GM23248 (cell line): Measurements from ENCODE around the gene PAQR9. TPM values are rescaled to one million over a fixed set of nuclear protein-coding genes. Genes with fewer than 3 reads are reported as not detected.

Experiments used
- DNase-seq: peaks from one replicate; pipeline ENCODE4 v3.0.0-alpha.2; 2015
- H2AFZ ChIP-seq: fragments of 200-600 bp; sonication (generic); 2 replicates; pipeline ENCODE4 v1.6.1; 2016; ENCODE audit warnings: antibody characterized with exemption
- H3F3A ChIP-seq: fragments of 200-600 bp; sonication (generic); 2 replicates; pipeline ENCODE4 v1.6.1; 2016; ENCODE audit warnings: mild to moderate bottlenecking, antibody characterized with exemption, mixed run types; ENCODE audit not compliant: insufficient read depth
- H3K27ac ChIP-seq: fragments of 200-600 bp; sonication (generic); 2 replicates; pipeline ENCODE4 v1.5.1; 2016; ENCODE audit warnings: mild to moderate bottlenecking
- H3K27me3 ChIP-seq: fragments of 200-600 bp; sonication (generic); replicated peaks from 2 replicates; pipeline ENCODE4 v1.6.1; 2016; ENCODE audit warnings: mild to moderate bottlenecking; ENCODE audit not compliant: insufficient read depth
- H3K36me3 ChIP-seq: fragments of 200-600 bp; sonication (generic); 2 replicates; pipeline ENCODE4 v1.6.1; 2016; ENCODE audit warnings: low read depth, mild to moderate bottlenecking
- H3K4me1 ChIP-seq: fragments of 200-600 bp; sonication (generic); 2 replicates; pipeline ENCODE4 v1.6.1; 2016; ENCODE audit warnings: mild to moderate bottlenecking; ENCODE audit not compliant: insufficient read depth
- H3K4me2 ChIP-seq: fragments of 200-600 bp; sonication (generic); one replicate; pipeline ENCODE4 v1.6.1; 2016; ENCODE audit warnings: mild to moderate bottlenecking; ENCODE audit not compliant: unreplicated experiment
- H3K4me3 ChIP-seq: fragments of 200-600 bp; sonication (generic); 2 replicates; pipeline ENCODE4 v1.5.1; 2016; ENCODE audit warnings: mild to moderate bottlenecking
- H3K79me2 ChIP-seq: fragments of 200-600 bp; sonication (generic); 2 replicates; pipeline ENCODE4 v1.6.1; 2016; ENCODE audit warnings: mild to moderate bottlenecking; ENCODE audit not compliant: insufficient read depth
- H3K9ac ChIP-seq: fragments of 200-600 bp; sonication (generic); 2 replicates; pipeline ENCODE4 v1.6.1; 2016; ENCODE audit warnings: mild to moderate bottlenecking
- H3K9me2 ChIP-seq: fragments of 200-600 bp; sonication (generic); 2 replicates; pipeline ENCODE4 v1.6.1; 2016; ENCODE audit warnings: mixed run types, mild to moderate bottlenecking, moderate library complexity; ENCODE audit not compliant: insufficient read depth
- H3K9me3 ChIP-seq: fragments of 200-600 bp; sonication (generic); one replicate; pipeline ENCODE4 v1.6.1; 2017; ENCODE audit warnings: low read depth
- H4K20me1 ChIP-seq: fragments of 200-600 bp; sonication (generic); 2 replicates; pipeline ENCODE4 v1.6.0; 2016; ENCODE audit not compliant: insufficient read depth
- EZH2 ChIP-seq: fragments of 200-600 bp; sonication (generic); IDR thresholded peaks from 2 replicates; pipeline ENCODE4 v1.6.1; 2018; ENCODE audit warnings: antibody characterized with exemption, mild to moderate bottlenecking; ENCODE audit not compliant: insufficient read depth, poor library complexity, severe bottlenecking
- EZH2phosphoT487 ChIP-seq: fragments of 200-600 bp; sonication (generic); IDR thresholded peaks from 2 replicates; pipeline ENCODE4 v1.6.1; 2018; ENCODE audit warnings: antibody characterized with exemption, moderate library complexity, mild to moderate bottlenecking, low read depth; ENCODE audit not compliant: insufficient read depth
- WGBS, 2 experiments: methylation state at CpG; one replicate each; pipeline ENCODE4 v1.1.6; 2015 to 2017; ENCODE audit warnings: low lambda C conversion rate in 2 of 2, low coverage in 1 of 2; ENCODE audit errors: missing lambda C conversion rate in 2 of 2; 5-methylcytosine and 5-hydroxymethylcytosine counted together
- in situ Hi-C: fragments of 300-500 bp; cut with MboI; formaldehyde crosslinking; loops from 2 replicates; pipeline ENCODE4 v1.15.0; 2020
- polyA plus RNA-seq: library from polyadenylated mRNA; unstranded; fragments of >200 nt; fragmentation: Nextera tagmentation; extraction: Ambion mirVana; gene quantifications from 2 replicates; pipeline ENCODE4 v1.2.1, GENCODE V29; 2016
- total RNA-seq: library from RNA; depleted of rRNA; stranded (reverse); fragments of >200 nt; shearing (Covaris generic); gene quantifications from 2 replicates; pipeline ENCODE4 v1.2.3, GENCODE V29; 2014

PAQR9 gene
- total and polyA plus RNA-seq, 2 experiments from 2014 or later: not detected

GRCh38 chr3:142973217-142974009, 9.9 kb upstream of the PAQR9 start:
- 80 to 83% methylated on average over 8 of the region's 8 CpGs for WGBS, 2 experiments
- H3K4me1 ChIP-seq: peaks cover 13% of the 10 kb centered on the region
- TF ChIP-seq EZH2phosphoT487 (no peak), EZH2 (no peak)
- H3K9me2 ChIP-seq: no peaks in the 10 kb centered on the region
- H3K4me3 ChIP-seq: no peak overlapping the region
- no peak overlapping the region for H3K9ac ChIP-seq
- H4K20me1 ChIP-seq: no peaks in the 10 kb centered on the region
- no peak overlapping the region for H3K27ac ChIP-seq
- no peak overlapping the region for H2AFZ ChIP-seq
- in situ Hi-C loops: no loop called here
- no peaks in the 10 kb centered on the region for H3K79me2 ChIP-seq
- H3K4me2 ChIP-seq: no peak overlapping the region
- H3K36me3 ChIP-seq: no peaks in the 10 kb centered on the region
- no peaks in the 10 kb centered on the region for H3K27me3 ChIP-seq
- no peaks in the 10 kb centered on the region for H3K9me3 ChIP-seq
- peaks cover 14% of the 10 kb centered on the region for H3F3A ChIP-seq
- DNase-seq: no peak

GRCh38 chr3:142972092-142972753, 8.7 kb upstream of the PAQR9 start:
- no peak for DNase-seq
- no peaks in the 10 kb centered on the region for H3K9me3 ChIP-seq
- H4K20me1 ChIP-seq: no peaks in the 10 kb centered on the region
- in situ Hi-C loops: no loop called here
- no peaks in the 10 kb centered on the region for H3K36me3 ChIP-seq
- 73 to 81% methylated on average over 7 of the region's 7 CpGs for WGBS, 2 experiments
- peaks cover 11% of the 10 kb centered on the region for H3F3A ChIP-seq
- peaks cover 10% of the 10 kb centered on the region for H3K4me1 ChIP-seq
- no peak for TF ChIP-seq EZH2
- no peak for TF ChIP-seq EZH2phosphoT487
- no peak overlapping the region for H2AFZ ChIP-seq
- H3K9me2 ChIP-seq: no peaks in the 10 kb centered on the region
- no peak overlapping the region for H3K4me2 ChIP-seq
- H3K79me2 ChIP-seq: no peaks in the 10 kb centered on the region
- H3K9ac ChIP-seq: no peak overlapping the region
- H3K27me3 ChIP-seq: no peaks in the 10 kb centered on the region
- no peak overlapping the region for H3K27ac ChIP-seq
- no peak overlapping the region for H3K4me3 ChIP-seq

- 76 to 92% methylated on average over 3 of the region's 3 CpGs for whole genome bisulfite sequencing, 2 experiments
- Histone ChIP-seq H4K20me1 (no peaks in the 10 kb centered on the region), H3K79me2 (no peaks in the 10 kb centered on the region), H3K4me3 (no peak overlapping the region), H3K4me2 (no peak overlapping the region), H3K27me3 (no peaks in the 10 kb centered on the region), H3F3A (peaks cover 4% of the 10 kb centered on the region), H3K9me3 (no peaks in the 10 kb centered on the region), H3K27ac (no peak overlapping the region), H3K9me2 (no peaks in the 10 kb centered on the region), H3K4me1 (peaks cover 4% of the 10 kb centered on the region), H3K9ac (no peak overlapping the region), H2AFZ (no peak overlapping the region), H3K36me3 (no peaks in the 10 kb centered on the region)
- TF ChIP-seq EZH2 (no peak), EZH2phosphoT487 (no peak)
- DNase-seq: no peak
- in situ Hi-C loops: no loop called here
Observed at GRCh38 chr3:142971431-142971830, 8.0 kb upstream of the PAQR9 start.

GRCh38 chr3:142968319-142969025, 5.0 kb upstream of the PAQR9 start:
- Histone ChIP-seq H3K9ac (no peak overlapping the region), H3K4me2 (no peak overlapping the region), H3K79me2 (no peaks in the 10 kb centered on the region), H3F3A (no peaks in the 10 kb centered on the region), H3K36me3 (no peaks in the 10 kb centered on the region), H4K20me1 (no peaks in the 10 kb centered on the region), H2AFZ (no peak overlapping the region; the same call in 1 of the 2 replicates), H3K27me3 (no peaks in the 10 kb centered on the region), H3K27ac (no peak overlapping the region), H3K9me3 (no peaks in the 10 kb centered on the region), H3K4me1 (no peaks in the 10 kb centered on the region), H3K4me3 (no peak overlapping the region), H3K9me2 (no peaks in the 10 kb centered on the region)
- 88% methylated on average over 4 of the region's 4 CpGs for WGBS, 2 experiments
- in situ Hi-C loops: no loop called here
- DNase-seq: no peak
- TF ChIP-seq EZH2: no peak
- TF ChIP-seq EZH2phosphoT487: no peak
